H1 (cell line): ENCODE data around the gene KRTAP10-7. TPM values are rescaled to one million over a fixed set of nuclear protein-coding genes. Genes with fewer than 3 reads are reported as not detected.

Experiments
- CTCF ChIA-PET: fragments of 300-600 bp; sonication (Branson Sonifier 250); formaldehyde crosslinking; loops from one replicate; lab custom pipeline; 2021; ENCODE audit not compliant: partially characterized antibody; lab: Charles Lee
- POLR2A ChIA-PET: fragments of 300-600 bp; sonication (Branson Sonifier 250); formaldehyde crosslinking; loops from one replicate; lab custom pipeline; 2021; ENCODE audit warnings: inconsistent platforms; ENCODE audit not compliant: partially characterized antibody; lab: Charles Lee
- DNase-seq, 2 experiments: peaks; one replicate each; pipeline versions ENCODE4 v3.0.0 to v3.0.0-alpha.2; 2010 to 2022; ENCODE audit warnings: low spot score in 2 of 2, low read depth in 1 of 2, mixed read lengths in 1 of 2
- FAIRE-seq: peaks from 2 replicates; lab custom pipeline; 2011; peaks lifted over from hg19 to GRCh38; lab: Jason Lieb, UNC
- H2AFZ ChIP-seq: 2 replicates; pipeline ENCODE4 v1.8.1; 2012; ENCODE audit warnings: low read length, inconsistent platforms
- H2AK5ac ChIP-seq: 2 replicates; pipeline ENCODE4 v1.6.1; 2013; ENCODE audit warnings: low read depth, low read length
- H2BK120ac ChIP-seq: replicated peaks from 2 replicates; pipeline ENCODE3; 2013; ENCODE audit warnings: low read depth, low read length, inconsistent platforms
- H2BK12ac ChIP-seq: 2 replicates; pipeline ENCODE4 v1.6.1; 2013; ENCODE audit warnings: low read depth, low read length
- H2BK15ac ChIP-seq: 2 replicates; pipeline ENCODE4 v1.6.1; 2013; ENCODE audit warnings: low read length
- H2BK20ac ChIP-seq: 2 replicates; pipeline ENCODE4 v1.6.1; 2013; ENCODE audit warnings: low read length
- H2BK5ac ChIP-seq: 2 replicates; pipeline ENCODE4 v1.6.1; 2013; ENCODE audit warnings: low read depth, low read length
- H3K14ac ChIP-seq: 2 replicates; pipeline ENCODE4 v1.6.1; 2013; ENCODE audit warnings: inconsistent platforms; ENCODE audit not compliant: insufficient read length
- H3K18ac ChIP-seq: 2 replicates; pipeline ENCODE4 v1.6.1; 2013; ENCODE audit warnings: low read length; ENCODE audit errors: extremely low read depth
- H3K23ac ChIP-seq: 2 replicates; pipeline ENCODE4 v1.6.1; 2013; ENCODE audit warnings: inconsistent platforms; ENCODE audit not compliant: insufficient read length
- H3K23me2 ChIP-seq: 2 replicates; pipeline ENCODE4 v1.6.1; 2013; ENCODE audit warnings: low read depth, low read length
- H3K27ac ChIP-seq: 2 replicates; pipeline ENCODE4 v1.6.1; 2011; ENCODE audit warnings: low read depth, low read length, inconsistent platforms
- H3K27me3 ChIP-seq, 4 experiments: replicated peaks in 1 of 4; 1 replicate in 1 of 4; 2 replicates in 3 of 4; pipeline versions ENCODE4 v1.6.1 to v1.8.1; 2011 to 2013; ENCODE audit warnings: low read length in 3 of 4, mild to moderate bottlenecking in 3 of 4, inconsistent platforms in 2 of 4, mixed read lengths in 2 of 4, moderate library complexity in 1 of 4; ENCODE audit not compliant: control insufficient read depth in 3 of 4, insufficient read depth in 3 of 4; ENCODE audit errors: extremely low read depth in 1 of 4
- H3K36me3 ChIP-seq, 4 experiments: 2 replicates each; pipeline versions ENCODE4 v1.6.1 to v1.8.1; 2011 to 2013; ENCODE audit warnings: mild to moderate bottlenecking in 4 of 4, low read length in 3 of 4, moderate library complexity in 2 of 4, control low read depth in 1 of 4, inconsistent platforms in 1 of 4; ENCODE audit not compliant: insufficient read depth in 4 of 4, control insufficient read depth in 2 of 4
- H3K4ac ChIP-seq: replicated peaks from 2 replicates; pipeline ENCODE3; 2013; ENCODE audit warnings: low read length, low read depth, mixed read lengths, inconsistent platforms; ENCODE audit not compliant: insufficient read length
- H3K4me1 ChIP-seq, 4 experiments: replicated peaks in 1 of 4; 1 replicate in 1 of 4; 2 replicates in 3 of 4; pipeline versions ENCODE4 v1.6.1 to v1.8.1; 2011 to 2013; ENCODE audit warnings: low read length in 3 of 4, inconsistent platforms in 2 of 4, mixed read lengths in 1 of 4; ENCODE audit not compliant: insufficient read depth in 4 of 4, control insufficient read depth in 3 of 4
- H3K4me2 ChIP-seq, 2 experiments: 2 replicates each; pipeline versions ENCODE4 v1.6.1 to v1.8.1; 2011 to 2013; ENCODE audit warnings: low read depth in 2 of 2, low read length in 2 of 2, control low read depth in 1 of 2, inconsistent platforms in 1 of 2, mild to moderate bottlenecking in 1 of 2; ENCODE audit not compliant: insufficient read depth in 1 of 2
- H3K4me3 ChIP-seq, 4 experiments: fragments of 200-600, 300-600 bp in 1 of 4; sonication (generic), shearing (Covaris generic), sonication (Bioruptor Twin) in 1 of 4; 2 replicates each; pipeline versions ENCODE4 v1.5.1 to v1.8.1; 2011 to 2016; ENCODE audit warnings: low read length in 4 of 4, low read depth in 3 of 4, control low read depth in 2 of 4, inconsistent platforms in 2 of 4, mild to moderate bottlenecking in 2 of 4, mixed read lengths in 1 of 4, moderate library complexity in 1 of 4; ENCODE audit not compliant: insufficient read depth in 2 of 4; ENCODE audit errors: extremely low read depth in 1 of 4
- H3K56ac ChIP-seq: replicated peaks from 2 replicates; pipeline ENCODE3; 2013; ENCODE audit warnings: low read depth, mild to moderate bottlenecking, mixed read lengths, low read length, inconsistent platforms; ENCODE audit not compliant: insufficient read length
- H3K79me1 ChIP-seq: 2 replicates; pipeline ENCODE4 v1.6.1; 2013; ENCODE audit warnings: low read depth, low read length, control low read depth
- H3K79me2 ChIP-seq, 2 experiments: 2 replicates each; pipeline versions ENCODE4 v1.6.1 to v1.8.1; 2012 to 2013; ENCODE audit warnings: low read length in 2 of 2, mild to moderate bottlenecking in 2 of 2, inconsistent platforms in 1 of 2; ENCODE audit not compliant: insufficient read depth in 2 of 2, control insufficient read depth in 1 of 2
- H3K9ac ChIP-seq, 4 experiments: replicated peaks in 1 of 4; 1 replicate in 1 of 4; 2 replicates in 3 of 4; pipeline versions ENCODE4 v1.6.1 to v1.8.1; 2011 to 2013; ENCODE audit warnings: low read depth in 3 of 4, low read length in 3 of 4, control low read depth in 2 of 4, mild to moderate bottlenecking in 2 of 4, moderate library complexity in 2 of 4, inconsistent platforms in 1 of 4; ENCODE audit errors: extremely low read depth in 1 of 4
- H3K9me3 ChIP-seq, 2 experiments: 2 replicates each; pipeline versions ENCODE4 v1.6.1 to v1.8.1; 2012 to 2013; ENCODE audit warnings: mild to moderate bottlenecking in 2 of 2, moderate library complexity in 2 of 2, control low read depth in 1 of 2, inconsistent platforms in 1 of 2, low read depth in 1 of 2, low read length in 1 of 2, mixed read lengths in 1 of 2; ENCODE audit not compliant: insufficient read depth in 2 of 2
- H4K20me1 ChIP-seq, 2 experiments: replicated peaks in 1 of 2; 2 replicates each; pipeline versions ENCODE3 to v1.8.1; 2011 to 2013; ENCODE audit warnings: inconsistent platforms in 2 of 2, low read length in 2 of 2, mild to moderate bottlenecking in 1 of 2; ENCODE audit not compliant: insufficient read depth in 2 of 2, control insufficient read depth in 1 of 2
- H4K5ac ChIP-seq: 2 replicates; pipeline ENCODE4 v1.6.1; 2013; ENCODE audit warnings: low read length, low read depth, mixed read lengths, inconsistent platforms; ENCODE audit not compliant: insufficient read length
- H4K8ac ChIP-seq: 2 replicates; pipeline ENCODE4 v1.8.0; 2013; ENCODE audit warnings: mild to moderate bottlenecking, moderate library complexity, low read length, inconsistent platforms; ENCODE audit not compliant: insufficient read depth; ENCODE audit errors: extremely low read depth
- H4K91ac ChIP-seq: replicated peaks from 2 replicates; pipeline ENCODE3; 2013; ENCODE audit warnings: low read length, mixed read lengths, inconsistent platforms; ENCODE audit not compliant: insufficient read length
- BCL11A ChIP-seq, 2 experiments: IDR thresholded peaks; one replicate each; pipeline ENCODE4 v1.6.1; 2011; ENCODE audit warnings: low read depth in 2 of 2, low read length in 2 of 2, mild to moderate bottlenecking in 2 of 2
- CHD2 ChIP-seq: IDR thresholded peaks from 2 replicates; pipeline ENCODE4 v1.6.1; 2012; ENCODE audit warnings: low read length, improper control_type of control experiment
- USF2 ChIP-seq: IDR thresholded peaks from 2 replicates; pipeline ENCODE4 v1.6.1; 2011; ENCODE audit warnings: low read length, improper control_type of control experiment
- WGBS, 2 experiments: shearing (Covaris generic) in 1 of 2; methylation state at CpG; one replicate each; pipeline versions ENCODE4 v1.1.6 to v1.1.7; 2013 to 2015; ENCODE audit warnings: low lambda C conversion rate in 2 of 2, mixed read lengths in 2 of 2, inconsistent platforms in 1 of 2, low coverage in 1 of 2, missing lambda C conversion rate in 1 of 2; ENCODE audit not compliant: insufficient replicate concordance in 2 of 2, insufficient coverage in 1 of 2, insufficient read length in 1 of 2; ENCODE audit errors: extremely low coverage in 1 of 2, missing lambda C conversion rate in 1 of 2; 5-methylcytosine and 5-hydroxymethylcytosine counted together
- polyA plus RNA-seq, 7 experiments: library from polyadenylated mRNA; depleted of rRNA in 3 of 7; stranded (reverse) in 5 of 7; unstranded in 2 of 7; fragments of >200 nt in 5 of 7; fragments of 200-250 nt in 2 of 7; gene quantifications; 1 replicate in 5 of 7; 2 replicates in 1 of 7; 4 replicates in 1 of 7; pipeline versions ENCODE4 v1.2.1 to v1.2.3, GENCODE V29; 2011 to 2013; ENCODE audit warnings: missing spikeins in 2 of 7, mixed read lengths in 2 of 7
- total RNA-seq: library from RNA; stranded (reverse); fragmentation: NEBNext Ultra II Directional; extraction: Animal tissue kit (Norgen Biotek cat#: 25700); gene quantifications from 2 replicates; pipeline ENCODE4 v1.2.1, GENCODE V29; 2021

Gene KRTAP10-7
- total and polyA plus RNA-seq, 2 of the 8 experiments (the other 6 are each of a cell fraction or from before 2014, with no cell fraction given), result not detected

DNA sequence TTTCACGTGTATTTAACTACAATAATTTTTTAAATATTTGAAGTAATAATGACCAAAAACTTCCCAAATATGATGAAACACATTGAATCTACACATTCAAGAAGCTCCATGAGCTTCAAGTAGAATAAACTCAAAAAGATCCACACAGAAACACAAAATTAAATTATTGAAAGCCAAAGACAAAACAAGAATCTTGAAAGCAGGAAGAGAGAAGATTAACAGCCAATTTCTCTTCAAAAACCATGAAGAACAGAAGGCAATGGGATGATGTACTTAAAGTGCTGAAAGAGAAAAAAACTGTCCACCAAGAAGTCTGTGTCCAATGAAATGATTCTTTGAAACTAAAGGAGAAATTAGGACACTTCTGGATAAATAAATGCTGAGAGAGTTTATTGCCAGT lies 31.7 kb downstream of the KRTAP10-7 start:
- no peak overlapping the region for H3K4me2 ChIP-seq
- POLR2A ChIA-PET, result no interaction called here
- H2AK5ac ChIP-seq, result no peak overlapping the region

More for the DNA sequence above, 31.7 kb downstream of the KRTAP10-7 start:
- CTCF ChIA-PET, result interaction anchor here (0.6 to 0.9 kb wide), 2 partner anchors 16 to 382 kb away, joined by 3 read pairs; no protein-coding TSS in a partner anchor
- no peak overlapping the region for H3K18ac ChIP-seq
- no peaks in the 10 kb centered on the region for H3K79me1 ChIP-seq
- H3K79me2 ChIP-seq, result no peaks in the 10 kb centered on the region
- FAIRE-seq (no peak), DNase-seq (no peak)
- H2BK15ac ChIP-seq, result no peak overlapping the region
- no peak overlapping the region for H2BK12ac ChIP-seq
- H2BK20ac ChIP-seq, result no peak overlapping the region
- no peaks in the 10 kb centered on the region; a peak in 2 of 7 replicates for H3K4me1 ChIP-seq
- no peak overlapping the region for H3K14ac ChIP-seq
- H4K91ac ChIP-seq, result no peak overlapping the region
- H3K4me3 ChIP-seq, result no peak overlapping the region
- no peak overlapping the region for H3K56ac ChIP-seq
- no peak overlapping the region for H3K23ac ChIP-seq
- no peak overlapping the region for H3K4ac ChIP-seq
- no peak overlapping the region for H3K27ac ChIP-seq
- 83% methylated on average over 1 of the region's 1 CpG; no CpG with 5 or more reads in 1 of the 2 experiments for WGBS, 2 experiments
- no peak overlapping the region for H2BK120ac ChIP-seq
- H3K27me3 ChIP-seq, result no peaks in the 10 kb centered on the region
- H2BK5ac ChIP-seq, result no peak overlapping the region
- peaks cover 0 to 3% of the 10 kb centered on the region in 2 experiments for H4K20me1 ChIP-seq
- H4K8ac ChIP-seq, result no peak overlapping the region
- H4K5ac ChIP-seq, result no peak overlapping the region
- no peaks in the 10 kb centered on the region for H3K36me3 ChIP-seq
- TF ChIP-seq BCL11A (IDR thresholded peaks at IDR 0.05; ENCODE audit: low read depth in 2 of 2, low read length in 2 of 2) (no peak), CHD2 (no peak), USF2 (no peak)
- no peak overlapping the region for H2AFZ ChIP-seq
- H3K9ac ChIP-seq, result no peak overlapping the region
- no peaks in the 10 kb centered on the region for H3K23me2 ChIP-seq
- H3K9me3 ChIP-seq, result peaks cover 0 to 4% of the 10 kb centered on the region in 2 experiments; a peak in 1 of 4 replicates
